H9 (cell line): ENCODE data around the gene KLHL20. TPM values are rescaled to one million over a fixed set of nuclear protein-coding genes. Genes with fewer than 3 reads are reported as not detected.

Experiments used
- DNase-seq: peaks from one replicate; pipeline ENCODE4 v3.0.0-alpha.2; 2017
- H2AFZ ChIP-seq: one replicate; pipeline ENCODE4 v1.6.1; 2013; ENCODE audit warnings: mild to moderate bottlenecking, low read length, control low read depth, moderate library complexity
- H2AK5ac ChIP-seq: 2 replicates; pipeline ENCODE4 v1.6.1; 2013; ENCODE audit warnings: low read length, control low read depth, mixed read lengths; ENCODE audit not compliant: insufficient read length
- H2BK120ac ChIP-seq: one replicate; pipeline ENCODE4 v1.6.1; 2013; ENCODE audit warnings: low read depth, mild to moderate bottlenecking, low read length, control low read depth, inconsistent platforms; ENCODE audit not compliant: poor library complexity, severe bottlenecking
- H2BK12ac ChIP-seq: 2 replicates; pipeline ENCODE4 v1.6.1; 2013; ENCODE audit warnings: low read length, control low read depth, mixed read lengths, low read depth; ENCODE audit not compliant: insufficient read length
- H2BK15ac ChIP-seq: 2 replicates; pipeline ENCODE4 v1.6.1; 2013; ENCODE audit warnings: low read depth, low read length, control low read depth
- H2BK20ac ChIP-seq: one replicate; pipeline ENCODE4 v1.6.1; 2013; ENCODE audit warnings: low read depth, mild to moderate bottlenecking, low read length, control low read depth, inconsistent platforms; ENCODE audit not compliant: poor library complexity, severe bottlenecking
- H2BK5ac ChIP-seq: 2 replicates; pipeline ENCODE4 v1.6.1; 2013; ENCODE audit warnings: low read length, control low read depth, mixed read lengths; ENCODE audit not compliant: insufficient read length
- H3K14ac ChIP-seq: 2 replicates; pipeline ENCODE4 v1.6.1; 2013; ENCODE audit warnings: low read length, control low read depth; ENCODE audit not compliant: insufficient read depth
- H3K18ac ChIP-seq: 2 replicates; pipeline ENCODE4 v1.6.1; 2013; ENCODE audit warnings: low read depth, mild to moderate bottlenecking, mixed read lengths, low read length, control low read depth; ENCODE audit not compliant: insufficient read length
- H3K23ac ChIP-seq: 2 replicates; pipeline ENCODE4 v1.6.1; 2013; ENCODE audit warnings: low read length, control low read depth, mixed read lengths, low read depth; ENCODE audit not compliant: insufficient read length
- H3K23me2 ChIP-seq: 2 replicates; pipeline ENCODE4 v1.6.1; 2013; ENCODE audit warnings: low read depth, mild to moderate bottlenecking, mixed read lengths, low read length, control low read depth; ENCODE audit not compliant: insufficient read length, poor library complexity, severe bottlenecking
- H3K27ac ChIP-seq: 2 replicates; pipeline ENCODE4 v1.5.1; 2013; ENCODE audit warnings: low read length, control low read depth, mixed read lengths, low read depth; ENCODE audit not compliant: insufficient read length
- H3K27me3 ChIP-seq: 2 replicates; pipeline ENCODE4 v1.6.1; 2013; ENCODE audit warnings: low read length, control low read depth, inconsistent platforms; ENCODE audit not compliant: insufficient read depth
- H3K4ac ChIP-seq: 2 replicates; pipeline ENCODE4 v1.6.1; 2013; ENCODE audit warnings: low read depth, mild to moderate bottlenecking, control low read depth, inconsistent platforms, low read length, moderate library complexity
- H3K4me1 ChIP-seq: 2 replicates; pipeline ENCODE4 v1.6.1; 2013; ENCODE audit warnings: low read length, control low read depth, inconsistent platforms; ENCODE audit not compliant: insufficient read depth
- H3K4me2 ChIP-seq: 2 replicates; pipeline ENCODE4 v1.6.1; 2013; ENCODE audit warnings: low read length, control low read depth, mixed read lengths; ENCODE audit not compliant: insufficient read length, insufficient read depth
- H3K56ac ChIP-seq: 2 replicates; pipeline ENCODE4 v1.6.1; 2013; ENCODE audit warnings: low read depth, mild to moderate bottlenecking, mixed read lengths, low read length, control low read depth; ENCODE audit not compliant: insufficient read length
- H3K79me1 ChIP-seq: 2 replicates; pipeline ENCODE4 v1.6.1; 2013; ENCODE audit warnings: low read depth, mild to moderate bottlenecking, moderate library complexity, low read length, control low read depth, inconsistent platforms; ENCODE audit not compliant: insufficient read depth, poor library complexity, severe bottlenecking
- H3K79me2 ChIP-seq: 2 replicates; pipeline ENCODE4 v1.6.1; 2013; ENCODE audit warnings: low read length, control low read depth, inconsistent platforms; ENCODE audit not compliant: insufficient read depth
- H3K9ac ChIP-seq: 2 replicates; pipeline ENCODE4 v1.6.1; 2013; ENCODE audit warnings: low read length, control low read depth, mixed read lengths; ENCODE audit not compliant: insufficient read length; ENCODE audit errors: extremely low read depth
- H3K9me3 ChIP-seq: one replicate; pipeline ENCODE4 v1.6.1; 2013; ENCODE audit warnings: low read depth, low read length, inconsistent platforms; ENCODE audit not compliant: control insufficient read depth
- H3T11ph ChIP-seq: one replicate; pipeline ENCODE4 v1.6.1; 2013; ENCODE audit warnings: mild to moderate bottlenecking, low read length, control low read depth, inconsistent platforms
- H4K20me1 ChIP-seq: one replicate; pipeline ENCODE4 v1.6.1; 2013; ENCODE audit not compliant: control insufficient read depth, insufficient read length, insufficient read depth
- H4K5ac ChIP-seq: 2 replicates; pipeline ENCODE4 v1.6.1; 2013; ENCODE audit warnings: low read depth, mild to moderate bottlenecking, mixed read lengths, low read length, control low read depth; ENCODE audit not compliant: insufficient read length
- H4K8ac ChIP-seq: replicated peaks from 2 replicates; pipeline ENCODE4 v1.6.1; 2013; ENCODE audit warnings: low read length, control low read depth, mixed read lengths, low read depth; ENCODE audit not compliant: insufficient read length
- H4K91ac ChIP-seq: 2 replicates; pipeline ENCODE4 v1.6.1; 2013; ENCODE audit warnings: low read depth, mild to moderate bottlenecking, moderate library complexity, mixed read lengths, low read length, control low read depth; ENCODE audit not compliant: insufficient read length
- H3K27ac Mint-ChIP-seq, 3 experiments: 2 replicates in 2 of 3; 3 replicates in 1 of 3; pipeline ENCODE4 v1.8.0; 2020 to 2021; ENCODE audit warnings: mixed read lengths in 3 of 3, mild to moderate bottlenecking in 1 of 3, moderate library complexity in 1 of 3
- H3K27me3 Mint-ChIP-seq: 2 replicates; pipeline ENCODE4 v1.8.0; 2021; ENCODE audit warnings: low read depth, mild to moderate bottlenecking, moderate library complexity, mixed read lengths
- H3K36me3 Mint-ChIP-seq, 3 experiments: 2 replicates in 2 of 3; 3 replicates in 1 of 3; pipeline ENCODE4 v1.8.0; 2020 to 2021; ENCODE audit warnings: low read depth in 3 of 3, mixed read lengths in 3 of 3; ENCODE audit not compliant: insufficient read depth in 1 of 3
- H3K4me1 Mint-ChIP-seq, 2 experiments: 2 replicates each; pipeline ENCODE4 v1.8.0; 2020; ENCODE audit warnings: mixed read lengths in 2 of 2
- H3K4me3 Mint-ChIP-seq, 2 experiments: 2 replicates in 1 of 2; 3 replicates in 1 of 2; pipeline ENCODE4 v1.8.0; 2020 to 2021; ENCODE audit warnings: mild to moderate bottlenecking in 2 of 2, mixed read lengths in 2 of 2, moderate library complexity in 1 of 2
- H3K9me3 Mint-ChIP-seq, 2 experiments: 2 replicates in 1 of 2; 3 replicates in 1 of 2; pipeline ENCODE4 v1.8.0; 2020; ENCODE audit warnings: mild to moderate bottlenecking in 2 of 2, mixed read lengths in 2 of 2, moderate library complexity in 1 of 2
- CTCF ChIP-seq: fragments of 200-600 bp; sonication (generic); conservative IDR thresholded peaks from 3 replicates; pipeline ENCODE4 v1.8.0; 2021; ENCODE audit warnings: antibody characterized with exemption, mild to moderate bottlenecking
- WGBS: extraction: QIAGEN DNeasy Blood & Tissue Kit; methylation state at CpG from one replicate; pipeline ENCODE4 v1.1.7; 2013; ENCODE audit warnings: missing lambda C conversion rate, low lambda C conversion rate, mixed read lengths; ENCODE audit not compliant: insufficient read length; ENCODE audit errors: extremely low coverage; 5-methylcytosine and 5-hydroxymethylcytosine counted together
- total RNA-seq: library from RNA; stranded (reverse); gene quantifications from 2 replicates; pipeline ENCODE4 v1.2.1, GENCODE V29; 2021

KLHL20 gene
- total RNA-seq, 1 experiment from 2014 or later = 12.2 TPM

DNA sequence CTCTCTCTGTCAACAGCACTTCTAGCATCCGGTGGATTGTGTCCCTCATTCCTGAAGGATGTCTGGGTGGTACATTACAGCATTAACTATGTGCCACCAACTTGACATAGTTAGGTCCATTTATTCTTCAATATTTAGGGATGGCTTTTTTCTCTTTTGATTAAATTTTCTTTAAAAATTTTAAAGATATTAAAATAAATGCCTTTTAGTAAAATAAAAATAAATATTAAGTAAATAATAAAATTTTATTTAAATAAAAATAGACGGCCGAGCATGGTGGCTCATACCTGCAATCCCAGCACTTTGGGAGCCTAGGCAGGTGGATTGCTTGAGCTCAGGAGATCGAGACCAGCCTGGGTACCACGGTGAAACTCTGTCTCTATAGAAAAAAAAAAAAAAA lies 9.7 kb upstream of the KLHL20 start:
- Histone ChIP-seq H2BK20ac (no peak overlapping the region), H2AK5ac (no peak overlapping the region), H3K27me3 (no peaks in the 10 kb centered on the region), H4K8ac (no peak overlapping the region), H3T11ph (no peak overlapping the region), H2AFZ (no peak overlapping the region), H4K5ac (no peak overlapping the region), H3K79me2 (no peaks in the 10 kb centered on the region), H3K4me2 (no peak overlapping the region), H2BK12ac (no peak overlapping the region), H3K23me2 (no peaks in the 10 kb centered on the region), H3K9ac (no peak overlapping the region), H3K9me3 (no peaks in the 10 kb centered on the region), H3K4me1 (no peaks in the 10 kb centered on the region), H4K91ac (no peak overlapping the region), H2BK120ac (no peak overlapping the region), H2BK5ac (no peak overlapping the region), H3K18ac (no peak overlapping the region), H3K56ac (no peak overlapping the region), H3K79me1 (no peaks in the 10 kb centered on the region), H3K14ac (no peak overlapping the region), H2BK15ac (no peak overlapping the region), H3K27ac (no peak overlapping the region), H3K23ac (no peak overlapping the region), H3K4ac (no peak overlapping the region), H4K20me1 (no peaks in the 10 kb centered on the region)
- H3K9me3 Mint-ChIP-seq = peaks cover 0 to 2% of the 10 kb centered on the region in 2 experiments; a peak in 2 of 5 replicates
- no peaks in the 10 kb centered on the region for H3K36me3 Mint-ChIP-seq
- no CpG with 5 or more reads among the region's 5 CpGs for WGBS
- DNase-seq = no peak
- H3K4me1 Mint-ChIP-seq = no peaks in the 10 kb centered on the region
- H3K27ac Mint-ChIP-seq = no peak overlapping the region
- peaks cover 27% of the 10 kb centered on the region for H3K27me3 Mint-ChIP-seq
- H3K4me3 Mint-ChIP-seq = no peak overlapping the region
- TF ChIP-seq CTCF = no peak
